Amniotic epithelial cell (primary cell): ENCODE results near the gene RPL10A.

Experiments
- DNase-seq: peaks from one replicate; pipeline ENCODE4 v3.0.0-alpha.2; 2010; ENCODE audit warnings: low read depth

Gene RPL10A

DNA sequence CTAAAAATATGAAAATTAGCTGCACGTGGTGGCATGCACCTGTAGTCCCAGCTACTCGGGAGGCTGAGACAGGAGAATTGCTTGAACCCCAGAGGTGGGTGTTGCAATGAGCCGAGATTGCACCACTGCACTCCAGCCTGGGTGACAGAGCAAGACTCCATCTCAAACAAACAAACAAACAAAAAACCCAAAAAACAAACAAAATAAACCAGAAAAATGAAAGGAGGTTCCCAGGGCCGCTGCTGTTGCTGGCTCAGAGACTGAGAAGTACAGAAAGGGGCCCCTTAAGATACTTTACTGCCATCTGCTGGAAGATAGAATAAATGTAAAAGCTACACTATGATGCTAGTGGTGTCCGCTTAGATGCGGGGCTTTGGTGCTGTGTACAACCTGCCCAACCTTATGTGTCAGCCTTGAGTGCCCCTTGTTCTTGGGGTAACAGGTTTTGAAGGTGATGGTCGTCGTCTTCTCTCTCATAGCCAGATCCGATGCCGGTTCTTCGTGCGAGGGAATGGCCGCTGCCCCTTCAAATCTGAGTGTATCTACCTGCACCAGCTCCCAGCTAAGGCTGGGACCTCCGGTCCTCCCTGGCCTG lies 18.8 kb upstream of the RPL10A start:
- DNase-seq, result peak; percentile 61

DNA sequence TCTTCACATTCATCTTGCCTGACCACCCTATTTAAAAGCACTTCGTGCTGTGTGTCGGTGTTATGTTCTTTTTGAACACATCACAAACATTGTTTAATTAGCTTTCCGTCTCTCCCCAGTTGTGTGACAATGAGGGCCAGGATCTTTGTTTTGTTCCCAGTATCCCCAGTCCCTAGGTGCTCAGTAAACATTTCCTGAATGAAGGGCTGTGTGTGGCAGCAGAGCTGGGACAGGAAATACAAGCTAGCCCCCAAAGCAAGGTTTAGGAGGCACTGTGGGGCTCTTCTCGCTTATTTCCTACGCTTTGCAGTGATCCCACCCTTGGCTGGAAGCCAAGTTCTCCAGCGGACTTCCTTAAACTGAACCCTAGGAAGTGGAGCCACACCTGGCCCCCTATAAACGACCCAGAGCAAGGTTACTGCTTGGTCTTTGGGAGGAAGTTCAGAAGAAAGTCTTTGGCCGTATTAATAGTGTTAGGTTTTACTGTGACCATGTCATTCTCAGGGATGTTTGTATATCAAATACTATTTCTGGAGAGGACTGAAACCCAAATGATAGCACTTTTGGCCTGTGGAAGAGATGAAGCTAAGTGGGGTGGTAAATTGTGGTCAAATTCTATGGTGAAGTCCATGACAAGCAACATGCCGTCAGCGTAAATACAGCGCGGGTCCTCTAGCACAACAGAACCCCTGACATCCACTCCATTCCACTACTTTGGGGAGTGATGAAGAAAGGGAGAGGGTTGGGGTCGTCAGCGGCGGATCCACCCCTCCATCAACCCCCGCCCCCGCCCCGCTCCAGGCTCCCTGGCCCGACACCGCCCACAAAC lies 16.6 kb upstream of the RPL10A start:
- DNase-seq, result no peak

DNA sequence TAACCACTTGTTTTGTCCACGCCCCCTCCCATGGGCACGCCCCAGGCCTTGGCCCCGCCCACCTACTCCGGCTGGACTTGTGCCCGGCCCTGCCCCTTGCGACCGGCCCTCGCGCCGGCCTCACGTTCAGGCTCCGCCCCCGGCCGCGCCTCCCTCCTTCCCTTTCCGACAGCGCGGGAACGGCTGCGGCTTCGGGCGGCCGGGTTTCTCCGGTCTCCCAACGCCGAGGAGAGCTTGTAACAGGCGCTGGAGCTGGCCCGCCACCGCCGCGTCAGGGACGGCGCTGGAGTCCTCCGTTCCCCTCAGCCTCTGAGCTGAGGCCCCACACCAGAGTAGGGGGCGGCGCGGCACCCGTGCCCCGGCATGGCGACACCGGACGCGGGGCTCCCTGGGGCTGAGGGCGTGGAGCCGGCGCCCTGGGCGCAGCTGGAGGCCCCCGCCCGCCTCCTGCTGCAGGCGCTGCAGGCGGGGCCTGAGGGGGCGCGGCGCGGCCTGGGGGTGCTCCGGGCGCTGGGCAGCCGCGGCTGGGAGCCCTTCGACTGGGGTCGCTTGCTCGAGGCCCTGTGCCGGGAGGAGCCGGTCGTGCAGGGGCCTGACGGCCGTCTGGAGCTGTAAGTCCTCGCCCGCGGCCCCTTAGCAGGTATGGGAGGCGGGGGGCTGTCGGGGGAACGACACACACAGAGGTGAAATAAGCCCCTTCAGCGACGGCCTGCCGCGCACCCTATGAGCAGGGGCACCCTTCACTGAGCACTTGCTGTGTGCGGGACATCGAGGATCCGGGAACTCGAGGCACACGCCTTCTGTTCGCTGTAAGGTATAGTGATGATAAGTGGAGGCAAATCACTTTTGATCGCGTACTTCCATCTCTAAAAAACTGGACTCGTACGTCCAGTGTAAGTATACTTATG lies 15.8 kb upstream of the RPL10A start, which contains the start of gene FANCE:
FANCE (plus strand) TSS at position 156 of the 908 bp plus-strand sequence; CDS start at position 364, 208 bp downstream.
- peak; percentile 81 for DNase-seq

DNA sequence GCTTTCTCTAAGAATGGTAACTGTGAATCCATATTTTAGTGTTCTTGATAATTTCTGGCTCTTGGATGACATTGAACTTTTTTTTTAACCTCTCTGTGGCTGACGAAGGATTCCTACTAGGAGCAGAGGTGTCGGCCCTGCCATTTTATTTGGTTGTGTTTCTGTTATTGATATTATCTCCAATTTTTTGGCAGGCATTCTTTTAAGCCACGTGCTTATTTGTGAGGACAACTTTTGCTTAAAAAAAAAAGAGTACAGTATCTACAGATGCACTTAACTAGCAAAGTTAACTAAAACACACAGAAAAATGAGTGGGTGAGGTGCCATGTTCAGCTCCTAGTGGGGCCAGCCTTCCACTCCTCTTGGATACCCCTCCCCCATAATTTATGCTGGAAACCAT lies 15.0 kb upstream of the RPL10A start:
- DNase-seq, result no peak

DNA sequence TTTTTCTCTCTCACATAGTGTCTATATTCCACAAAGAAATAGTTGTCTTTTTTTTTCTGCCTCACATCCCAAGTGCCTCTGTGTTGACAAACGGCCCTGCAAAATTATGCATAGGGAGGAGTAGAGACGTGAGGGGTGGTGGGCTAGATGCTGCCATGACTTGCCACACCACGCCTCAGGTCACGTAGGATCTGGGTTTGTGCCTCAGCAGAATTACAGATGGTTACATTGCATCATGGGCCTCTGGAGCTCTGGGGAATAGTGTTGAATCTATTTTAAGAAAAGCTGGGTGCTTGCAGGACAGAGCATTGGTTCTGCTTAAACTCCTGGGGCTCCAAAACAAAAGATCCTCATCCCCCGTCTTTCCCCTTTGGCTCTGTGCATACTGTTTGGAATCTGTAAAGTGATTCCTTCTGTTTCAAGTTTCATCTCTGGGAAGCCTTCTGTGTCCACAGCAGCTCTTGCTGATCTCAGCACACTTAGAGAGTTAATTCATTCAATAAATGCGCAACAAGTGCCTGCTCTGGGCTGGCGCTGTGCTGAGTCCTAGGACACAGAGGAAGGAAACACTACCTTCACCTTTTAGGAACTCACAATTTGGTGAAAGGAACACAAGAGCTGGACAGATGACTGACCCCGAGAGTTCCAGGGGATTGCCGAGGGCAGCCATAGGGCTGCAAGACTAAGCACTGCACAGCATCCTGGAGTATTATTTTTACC lies 13.7 kb upstream of the RPL10A start:
- no peak for DNase-seq

DNA sequence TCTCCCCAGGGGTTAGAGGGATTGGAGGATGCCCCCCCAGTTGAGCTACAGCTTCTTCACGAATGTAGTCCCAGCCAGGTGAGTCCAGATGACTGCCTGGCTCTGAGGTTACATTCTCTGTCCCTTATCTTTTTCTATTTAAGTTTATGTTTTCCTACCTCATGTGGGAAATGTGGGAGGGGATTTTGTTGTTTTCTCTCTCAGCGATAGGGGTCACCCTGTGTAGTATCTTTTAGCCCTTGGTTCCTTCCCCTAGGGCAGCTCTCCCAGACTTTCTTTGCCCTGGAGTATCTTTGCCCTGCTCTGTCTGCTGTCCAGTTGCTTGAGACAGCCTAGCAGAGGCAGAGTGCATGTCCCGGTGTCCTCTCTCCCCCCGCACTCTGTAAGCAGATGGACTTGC lies 10.3 kb upstream of the RPL10A start:
- DNase-seq, result no peak

DNA sequence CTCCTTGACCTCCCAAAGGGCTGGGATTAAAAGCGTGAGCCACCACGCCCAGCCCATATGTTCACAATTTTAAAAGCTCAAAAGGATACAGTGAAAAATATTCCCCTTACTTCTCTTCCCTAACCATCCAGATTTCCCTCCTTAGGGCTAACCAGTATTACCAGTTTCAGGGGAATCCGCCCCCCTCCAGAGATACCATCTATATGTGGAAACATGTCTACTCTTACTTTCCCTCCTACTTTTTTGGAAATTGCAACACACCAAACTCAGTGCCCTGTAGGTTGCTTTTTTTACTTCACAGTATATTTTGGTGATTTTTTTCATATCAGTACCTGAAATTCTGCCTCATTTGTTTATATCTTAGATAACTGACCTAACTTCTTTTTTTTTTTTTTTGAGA lies 6.9 kb upstream of the RPL10A start:
- no peak for DNase-seq

DNA sequence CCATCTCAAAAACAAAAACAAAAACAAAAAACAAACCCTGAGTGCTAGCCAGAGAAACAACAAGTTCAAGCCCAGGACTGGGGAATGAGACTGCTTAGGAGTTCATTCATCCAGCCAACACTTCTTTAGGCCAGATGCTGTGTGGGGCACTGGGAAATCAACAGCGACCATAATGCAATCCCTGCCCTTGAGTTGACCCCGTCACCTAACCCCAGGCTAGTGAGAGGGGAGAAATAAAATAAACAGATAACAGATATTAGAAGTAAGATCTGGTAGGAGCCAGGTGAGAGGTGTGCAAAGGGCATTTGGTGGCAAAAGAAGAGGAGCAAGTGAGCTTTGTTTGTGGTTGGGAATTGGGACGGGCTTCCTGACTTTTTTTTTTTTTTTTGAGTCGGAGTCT lies 4.9 kb upstream of the RPL10A start:
- no peak for DNase-seq

DNA sequence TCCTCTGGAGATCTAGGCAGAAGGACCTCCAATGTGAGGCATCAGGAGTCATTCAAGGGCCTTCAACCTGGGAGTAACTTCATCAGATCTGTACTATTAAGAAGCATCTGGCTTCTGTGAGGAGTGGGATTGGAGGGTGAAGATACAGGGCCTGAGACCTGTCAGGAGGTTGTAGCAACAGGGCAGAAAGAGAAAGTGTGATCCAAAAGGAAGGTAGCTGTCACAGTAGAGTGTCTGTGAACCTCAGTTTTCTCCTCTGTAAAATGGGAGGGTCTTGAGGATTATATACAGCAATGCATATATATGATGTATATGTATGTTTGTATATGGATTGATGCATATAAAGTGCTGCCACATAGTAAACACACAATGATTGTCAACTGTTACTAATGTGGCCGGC lies 2.6 kb upstream of the RPL10A start:
- no peak for DNase-seq

DNA sequence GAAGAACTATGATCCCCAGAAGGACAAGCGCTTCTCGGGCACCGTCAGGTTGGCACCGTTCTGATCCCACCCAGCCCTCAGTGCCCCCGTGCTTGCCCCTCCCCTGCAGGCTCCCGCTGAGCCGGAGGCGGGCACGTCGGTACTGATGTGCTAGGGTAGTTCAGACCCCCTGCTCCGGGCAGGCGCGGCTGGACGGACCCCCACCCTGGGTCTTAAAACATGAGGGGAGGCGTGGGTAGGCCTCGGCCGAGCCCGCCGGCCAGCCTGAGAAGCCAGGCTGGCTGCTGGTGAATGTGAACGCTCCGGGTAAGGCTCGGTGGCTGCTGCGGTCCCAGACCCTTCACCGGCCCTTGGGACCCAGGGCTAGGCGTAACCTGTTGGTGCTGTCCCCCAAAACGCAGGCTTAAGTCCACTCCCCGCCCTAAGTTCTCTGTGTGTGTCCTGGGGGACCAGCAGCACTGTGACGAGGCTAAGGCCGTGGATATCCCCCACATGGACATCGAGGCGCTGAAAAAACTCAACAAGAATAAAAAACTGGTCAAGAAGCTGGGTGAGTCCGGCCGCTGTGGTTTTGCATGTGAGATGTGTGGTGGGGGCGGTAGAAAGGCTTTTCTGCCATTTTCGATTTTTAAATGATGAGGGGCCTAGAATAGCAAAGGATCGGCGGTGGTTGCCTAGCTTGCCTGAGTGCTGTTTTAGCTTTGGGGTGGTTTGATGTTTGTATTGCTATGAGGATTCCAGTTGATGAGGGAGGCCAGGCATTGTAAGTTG lies 964 bp downstream of the RPL10A start:
- DNase-seq, result no peak

DNA sequence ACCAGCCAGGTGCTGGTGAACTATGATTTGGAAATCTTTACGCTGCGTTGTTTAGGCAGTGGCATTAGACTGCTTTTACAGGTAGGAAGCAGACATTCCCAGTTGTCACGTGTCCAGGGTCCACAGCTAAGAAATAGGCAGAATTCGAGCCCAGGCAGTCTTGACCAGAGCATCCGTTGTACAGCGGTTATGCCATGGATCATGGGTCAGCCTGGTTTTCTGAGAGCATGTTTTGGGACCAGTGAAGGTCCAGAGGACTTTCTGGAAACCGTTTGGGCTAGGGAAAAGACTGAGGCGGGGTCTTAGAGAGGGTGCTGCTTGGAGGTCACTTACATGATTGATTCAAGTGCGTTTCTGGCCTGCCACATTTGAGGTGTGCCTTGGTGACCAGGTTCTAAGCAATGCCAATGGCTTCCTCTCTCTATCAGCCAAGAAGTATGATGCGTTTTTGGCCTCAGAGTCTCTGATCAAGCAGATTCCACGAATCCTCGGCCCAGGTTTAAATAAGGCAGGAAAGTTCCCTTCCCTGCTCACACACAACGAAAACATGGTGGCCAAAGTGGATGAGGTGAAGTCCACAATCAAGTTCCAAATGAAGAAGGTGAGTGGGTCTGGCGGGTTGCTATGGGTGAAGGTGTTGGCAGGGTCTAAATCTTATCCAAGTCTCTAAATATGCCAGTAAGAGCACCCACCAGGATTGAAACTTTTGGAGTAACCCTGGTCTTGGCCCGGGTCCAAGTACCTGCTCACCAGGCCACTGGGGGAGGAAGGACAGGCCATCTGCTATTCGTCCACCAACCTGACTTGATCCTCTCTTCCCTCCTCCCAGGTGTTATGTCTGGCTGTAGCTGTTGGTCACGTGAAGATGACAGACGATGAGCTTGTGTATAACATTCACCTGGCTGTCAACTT lies 1.8 kb downstream of the RPL10A start:
- no peak for DNase-seq

DNA sequence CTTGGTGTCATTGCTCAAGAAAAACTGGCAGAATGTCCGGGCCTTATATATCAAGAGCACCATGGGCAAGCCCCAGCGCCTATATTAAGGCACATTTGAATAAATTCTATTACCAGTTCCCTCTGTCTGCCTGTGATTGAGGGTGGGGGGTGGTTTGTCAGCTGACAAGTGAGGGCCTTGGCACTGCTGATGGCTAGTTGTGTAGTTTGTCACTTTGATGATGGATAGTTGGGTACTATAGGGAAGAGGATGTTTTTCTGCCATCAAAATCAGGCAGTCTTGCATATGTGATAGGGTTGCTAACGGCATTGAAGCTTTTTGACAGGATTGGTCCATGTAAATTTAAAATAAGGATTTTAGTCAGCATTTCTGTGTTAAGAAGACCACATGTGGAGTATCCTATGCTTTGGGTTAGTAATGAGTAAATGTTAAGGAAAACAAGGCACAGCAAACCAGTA lies 2.5 kb downstream of the RPL10A start:
- DNase-seq, result no peak

DNA sequence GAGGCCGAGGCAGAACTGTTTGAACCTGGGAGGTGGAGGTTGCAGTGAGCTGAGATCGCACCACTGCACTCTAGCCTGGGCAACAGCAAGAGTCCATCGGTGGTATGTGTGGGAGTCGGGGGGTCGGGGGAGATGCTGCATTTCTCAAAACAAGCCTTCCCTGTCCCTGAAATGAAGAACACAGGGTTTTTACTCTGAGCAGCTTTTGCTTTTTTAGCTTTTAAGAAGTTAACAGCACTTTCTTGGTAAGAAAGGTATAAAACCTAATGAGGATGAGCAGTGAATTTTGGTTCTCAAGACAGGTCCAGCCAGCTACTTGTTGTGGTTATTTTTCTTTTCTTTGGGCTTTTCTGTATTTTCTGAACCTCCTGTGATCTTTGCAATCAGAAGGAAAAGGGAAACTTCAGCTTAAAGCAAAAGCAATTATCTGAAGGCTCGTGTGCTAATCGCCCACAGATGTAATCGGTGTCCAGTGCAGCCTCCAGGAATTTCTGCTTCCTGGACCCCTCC lies 3.7 kb downstream of the RPL10A start:
- no peak for DNase-seq

DNA sequence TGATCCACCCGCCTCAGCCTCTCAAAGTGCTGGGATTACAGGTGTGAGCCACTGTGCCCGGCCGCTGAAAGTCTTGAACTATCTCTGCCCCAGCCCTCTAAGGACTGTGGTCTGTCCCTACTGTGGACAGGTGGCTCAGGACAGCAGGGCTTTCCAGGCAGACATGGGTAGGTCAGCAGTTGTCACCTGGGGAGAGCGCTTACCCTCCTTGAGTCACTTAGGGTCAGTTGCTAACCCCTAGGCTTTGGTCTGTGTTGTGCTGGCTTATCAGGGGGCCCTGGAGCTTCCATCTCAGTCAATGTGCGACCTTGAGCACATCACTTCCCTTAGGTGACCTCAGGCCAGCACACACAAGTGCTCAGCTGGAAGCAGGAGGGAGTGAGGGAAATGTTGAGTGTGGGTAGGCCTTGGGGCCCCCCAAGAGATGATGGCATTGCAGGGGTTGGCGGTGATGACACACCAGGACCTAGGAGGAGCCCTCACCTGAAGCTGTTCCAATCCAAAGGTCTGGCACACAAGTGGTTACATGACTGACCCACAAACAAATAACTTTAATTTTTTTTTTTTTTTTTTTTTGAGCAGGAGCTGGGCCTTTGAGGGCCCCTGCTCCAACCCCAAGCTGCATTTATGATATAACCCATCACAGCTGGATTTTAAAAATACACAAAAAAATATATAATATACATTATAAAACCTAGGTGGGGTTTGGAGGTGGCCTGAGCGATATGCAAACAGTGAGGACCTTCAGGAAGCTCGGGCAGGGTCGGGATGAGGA lies 5.1 kb downstream of the RPL10A start:
- DNase-seq, result no peak

DNA sequence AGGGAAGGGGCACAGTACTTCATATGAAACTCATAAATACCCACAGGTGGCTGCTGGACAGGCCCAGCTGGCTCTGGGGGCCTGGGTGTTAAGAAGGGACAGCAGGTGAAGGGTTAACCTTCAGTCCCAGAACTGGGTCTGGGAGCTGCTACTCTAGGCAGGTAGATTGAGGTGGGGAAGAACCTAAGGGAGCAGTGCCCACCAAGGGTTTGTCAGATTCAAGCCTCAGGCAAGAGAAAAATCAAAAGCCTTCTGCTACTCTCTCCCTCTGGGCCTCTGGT lies 5.6 kb downstream of the RPL10A start:
- no peak for DNase-seq

DNA sequence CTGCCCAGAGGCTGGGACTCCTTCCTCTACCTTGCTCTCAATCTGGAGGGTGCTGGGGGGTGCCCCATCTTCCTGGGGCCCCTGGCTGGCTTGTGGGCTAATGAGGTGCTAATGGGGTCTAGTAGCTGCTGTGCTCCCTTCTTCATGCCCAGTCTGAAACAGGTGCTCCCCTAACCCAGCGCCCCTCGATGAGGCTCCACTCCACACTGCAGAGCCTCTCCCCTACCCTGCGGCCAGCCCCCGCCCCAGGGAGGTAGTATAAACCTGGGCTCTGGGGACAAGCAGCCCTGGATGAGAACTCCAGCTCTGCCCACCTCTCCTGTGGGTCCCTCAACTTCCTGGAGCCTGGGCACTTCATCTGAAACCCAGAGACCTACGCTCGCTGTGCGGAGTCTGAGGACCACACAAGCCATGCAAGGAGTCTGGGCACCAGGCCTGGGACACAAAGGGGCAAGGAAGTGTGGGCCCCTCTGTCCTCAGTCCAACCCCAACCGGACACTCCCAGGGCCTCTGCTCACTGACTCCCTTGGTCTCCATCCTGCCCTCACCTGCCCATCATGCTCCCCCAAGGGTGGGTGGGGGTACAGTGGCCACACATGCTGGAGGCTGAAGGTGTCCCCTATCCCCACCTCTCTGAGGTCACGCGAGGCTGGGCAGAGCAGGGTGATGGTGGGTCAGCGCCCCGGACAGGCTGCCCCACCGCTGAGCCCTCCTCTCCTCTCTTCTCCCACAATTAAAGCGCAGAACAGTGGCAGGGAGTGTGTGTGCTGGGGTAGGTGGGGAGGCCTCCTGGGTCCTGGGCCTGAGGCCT lies 6.1 kb downstream of the RPL10A start:
- no peak for DNase-seq

DNA sequence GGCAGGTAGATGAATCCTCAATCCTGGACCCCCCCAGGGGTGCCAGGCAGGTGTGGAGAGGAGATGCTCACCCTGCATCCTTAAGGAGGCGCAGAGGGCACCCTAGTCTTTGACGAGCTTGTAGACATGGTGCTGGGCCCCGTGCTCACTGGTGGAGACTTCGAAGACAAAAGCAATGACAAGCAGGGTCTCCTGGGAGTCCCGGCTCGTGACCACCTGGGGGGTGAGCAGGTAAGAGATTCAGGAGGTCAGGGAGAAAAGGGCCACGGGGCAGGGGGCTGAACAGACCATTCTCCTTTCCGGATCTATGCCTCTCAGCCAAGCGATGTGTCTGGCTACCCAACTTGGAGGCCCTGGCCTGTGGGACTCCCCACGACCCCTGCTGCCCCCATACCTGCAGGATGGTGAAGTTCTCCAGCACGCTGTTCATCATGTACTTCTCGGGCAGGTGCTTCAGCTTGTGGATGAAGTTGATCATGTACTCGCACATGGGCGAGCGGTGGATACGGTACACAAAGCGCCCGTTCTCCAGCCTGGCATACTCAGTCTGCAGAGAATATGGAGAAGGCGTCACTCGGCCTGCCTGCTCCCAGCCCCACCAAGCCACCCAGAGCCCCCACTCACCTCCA lies 6.9 kb downstream of the RPL10A start:
- DNase-seq, result no peak

DNA sequence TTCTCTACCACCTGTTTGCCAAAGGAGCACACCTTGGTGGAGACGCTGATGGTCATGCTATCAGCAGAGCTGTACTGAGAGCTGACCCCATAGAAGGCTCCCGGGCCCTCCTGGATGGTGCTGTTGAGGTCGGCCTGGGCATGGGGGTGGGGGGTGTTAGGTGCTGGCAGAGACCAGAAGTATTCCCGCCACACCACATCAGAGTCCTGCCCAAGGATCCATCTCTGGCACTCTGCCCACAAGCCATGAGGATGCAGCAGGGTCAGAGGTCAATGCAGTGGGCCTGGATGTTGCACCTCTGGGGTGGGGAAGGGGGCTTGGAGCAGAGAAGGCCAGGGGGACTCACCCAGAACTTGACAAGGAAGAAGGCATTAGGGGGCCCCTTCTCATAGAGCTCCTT lies 7.4 kb downstream of the RPL10A start:
- DNase-seq, result no peak
